Endodermal cell (in vitro differentiated cells): ENCODE measurements around the gene PPM1B. TPM values are rescaled to one million over a fixed set of nuclear protein-coding genes. Genes with fewer than 3 reads are reported as not detected.

Source experiments
- DNase-seq: peaks from one replicate; pipeline ENCODE4 v3.0.0-alpha.2; 2017
- H3K27ac ChIP-seq: 2 replicates; pipeline ENCODE4 v1.5.1; 2013; ENCODE audit warnings: mild to moderate bottlenecking, low read depth, low read length, moderate library complexity
- H3K27me3 ChIP-seq: 2 replicates; pipeline ENCODE4 v1.6.1; 2013; ENCODE audit warnings: mild to moderate bottlenecking, low read length, moderate library complexity; ENCODE audit not compliant: insufficient read depth, control insufficient read depth, poor library complexity, severe bottlenecking
- H3K36me3 ChIP-seq: 2 replicates; pipeline ENCODE4 v1.7.0; 2013; ENCODE audit warnings: mild to moderate bottlenecking, low read length, moderate library complexity; ENCODE audit not compliant: control insufficient read depth, insufficient read depth
- H3K4me1 ChIP-seq: one replicate; pipeline ENCODE4 v1.7.0; 2013; ENCODE audit warnings: low read length; ENCODE audit not compliant: control insufficient read depth, insufficient read depth
- H3K4me3 ChIP-seq: 2 replicates; pipeline ENCODE4 v1.5.1; 2013; ENCODE audit warnings: mild to moderate bottlenecking, low read length, moderate library complexity
- H3K9ac ChIP-seq: 2 replicates; pipeline ENCODE4 v1.6.1; 2013; ENCODE audit warnings: mild to moderate bottlenecking, low read length, moderate library complexity; ENCODE audit not compliant: poor library complexity, severe bottlenecking; ENCODE audit errors: extremely low read depth
- H3K9me3 ChIP-seq: 2 replicates; pipeline ENCODE4 v1.6.1; 2013; ENCODE audit warnings: mild to moderate bottlenecking, low read length, moderate library complexity; ENCODE audit not compliant: control insufficient read depth
- H3K27ac Mint-ChIP-seq: 2 replicates; pipeline ENCODE4 v1.8.0; 2020; ENCODE audit warnings: mixed read lengths
- H3K27me3 Mint-ChIP-seq: 2 replicates; pipeline ENCODE4 v1.8.0; 2021; ENCODE audit warnings: mild to moderate bottlenecking, mixed read lengths; ENCODE audit not compliant: insufficient read depth
- H3K36me3 Mint-ChIP-seq: 2 replicates; pipeline ENCODE4 v1.8.0; 2020; ENCODE audit warnings: low read depth, mixed read lengths
- H3K4me1 Mint-ChIP-seq: 2 replicates; pipeline ENCODE4 v1.8.0; 2020; ENCODE audit warnings: mixed read lengths
- H3K4me3 Mint-ChIP-seq: 2 replicates; pipeline ENCODE4 v1.8.0; 2020; ENCODE audit warnings: mild to moderate bottlenecking, moderate library complexity, mixed read lengths
- H3K9me3 Mint-ChIP-seq: 2 replicates; pipeline ENCODE4 v1.8.0; 2020; ENCODE audit warnings: mild to moderate bottlenecking, mixed read lengths
- CTCF ChIP-seq: fragments of 200-600 bp; sonication (generic); conservative IDR thresholded peaks from 2 replicates; pipeline ENCODE4 v1.5.0; 2021; ENCODE audit warnings: antibody characterized with exemption, mild to moderate bottlenecking
- WGBS, 2 experiments: methylation state at CpG; one replicate each; pipeline versions ENCODE4 v1.1.5 to v1.1.7; 2013; ENCODE audit warnings: missing lambda C conversion rate in 2 of 2, mixed read lengths in 1 of 2; ENCODE audit not compliant: insufficient coverage in 1 of 2, insufficient read length in 1 of 2; 5-methylcytosine and 5-hydroxymethylcytosine counted together
- total RNA-seq, 2 donors: library from RNA; stranded (reverse); fragmentation: NEBNext Ultra II Directional in 1 of 2; extraction: Animal tissue kit (Norgen Biotek cat#: 25700) in 1 of 2; gene quantifications; 2 replicates in 1 of 2; 3 replicates in 1 of 2; pipeline ENCODE4 v1.2.1, GENCODE V29; 2021

The PPM1B gene
- total RNA-seq, 2 donors from 2014 or later: 54.9 to 70.5 TPM

DNA sequence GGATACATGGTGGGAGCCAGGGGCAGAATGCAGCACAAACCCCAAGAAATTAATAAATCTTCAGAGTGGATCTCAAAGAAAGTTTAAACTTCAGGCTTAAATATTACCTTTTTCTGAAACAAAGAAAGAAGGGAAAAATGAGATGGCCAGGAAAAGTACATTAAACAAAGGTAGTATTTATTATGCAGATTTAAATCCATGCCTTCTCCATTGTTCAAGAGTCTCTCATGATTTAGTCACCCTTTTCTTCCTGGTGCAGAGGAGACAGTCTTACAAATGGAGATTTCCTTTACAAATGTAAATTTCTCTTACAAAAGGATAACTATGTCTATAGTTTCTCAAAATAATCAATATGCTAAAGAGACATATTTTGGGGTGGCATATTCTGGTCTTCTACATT lies 33.4 kb upstream of the PPM1B start:
- Histone ChIP-seq H3K27ac (peak overlapping the region; percentile 30), H3K36me3 (no peaks in the 10 kb centered on the region), H3K4me3 (no peak overlapping the region), H3K27me3 (no peaks in the 10 kb centered on the region), H3K9me3 (peaks cover 26% of the 10 kb centered on the region), H3K4me1 (peaks cover 3% of the 10 kb centered on the region), H3K9ac (no peak overlapping the region)
- H3K9me3 Mint-ChIP-seq: peaks cover 38% of the 10 kb centered on the region
- no peak for DNase-seq
- no peaks in the 10 kb centered on the region for H3K27me3 Mint-ChIP-seq
- H3K4me3 Mint-ChIP-seq: no peak overlapping the region
- TF ChIP-seq CTCF: no peak
- peak overlapping the region; percentile 90 for H3K27ac Mint-ChIP-seq
- H3K4me1 Mint-ChIP-seq: peaks cover 31% of the 10 kb centered on the region
- H3K36me3 Mint-ChIP-seq: peaks cover 7% of the 10 kb centered on the region

DNA sequence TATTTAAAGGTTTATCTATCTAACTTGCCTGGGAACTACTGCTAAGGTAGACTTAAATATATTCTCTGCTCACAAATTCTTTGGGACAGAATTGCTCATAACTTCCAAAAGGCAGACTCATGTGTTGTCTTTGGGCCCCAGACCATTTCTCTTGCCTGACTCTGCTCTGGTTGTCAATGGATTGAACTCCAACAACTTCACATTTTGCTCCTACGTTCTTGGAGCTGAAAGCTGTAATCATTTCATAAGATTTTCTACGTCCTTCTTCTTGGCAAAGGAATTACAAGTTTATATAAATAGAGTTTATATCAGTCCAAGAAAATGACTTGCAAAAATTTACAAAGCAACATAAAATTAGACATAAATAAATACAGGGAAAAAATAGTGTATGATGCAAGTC lies 32.9 kb upstream of the PPM1B start:
- Mint-ChIP-seq H3K4me1 (peaks cover 33% of the 10 kb centered on the region), H3K9me3 (peaks cover 41% of the 10 kb centered on the region), H3K4me3 (no peak overlapping the region), H3K27me3 (no peaks in the 10 kb centered on the region), H3K36me3 (peaks cover 7% of the 10 kb centered on the region), H3K27ac (peak overlapping the region; percentile 90)
- Histone ChIP-seq H3K4me1 (peaks cover 3% of the 10 kb centered on the region), H3K27ac (peak overlapping the region; percentile 30), H3K9ac (peak overlapping the region; percentile 13), H3K9me3 (peaks cover 26% of the 10 kb centered on the region), H3K4me3 (no peak overlapping the region), H3K36me3 (no peaks in the 10 kb centered on the region), H3K27me3 (no peaks in the 10 kb centered on the region)
- no peak for TF ChIP-seq CTCF
- 63% methylated on average over 1 of the region's 2 CpGs; no CpG with 5 or more reads in 1 of the 2 experiments for WGBS, 2 experiments
- DNase-seq: peak; percentile 58

DNA sequence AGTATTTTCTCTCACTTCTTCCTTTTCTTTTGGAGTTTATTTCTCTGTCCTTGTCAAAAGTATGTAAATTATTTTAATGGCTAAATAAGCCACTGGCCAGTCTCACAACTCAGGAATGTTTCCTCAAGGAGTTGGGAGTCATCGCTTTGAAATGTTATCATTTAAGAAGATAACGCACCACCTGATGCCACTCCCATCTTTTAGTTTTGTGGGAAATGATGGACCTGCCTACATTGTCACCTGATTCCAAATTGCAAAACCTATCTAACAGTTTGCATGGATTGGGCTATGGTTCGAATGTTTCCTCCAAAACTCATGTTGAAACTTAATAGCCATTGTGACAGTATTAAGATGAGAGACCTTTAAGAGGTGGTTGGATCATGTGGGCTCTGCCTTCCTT lies 32.4 kb upstream of the PPM1B start:
- peak overlapping the region; percentile 27 for H3K4me3 ChIP-seq
- no peaks in the 10 kb centered on the region for H3K27me3 Mint-ChIP-seq
- H3K4me3 Mint-ChIP-seq: no peak overlapping the region
- H3K9ac ChIP-seq: peak overlapping the region; percentile 13
- WGBS, 2 experiments: 40 to 45% methylated on average over 1 to 3 of the region's 3 CpGs
- no peaks in the 10 kb centered on the region for H3K27me3 ChIP-seq
- DNase-seq: no peak
- no peaks in the 10 kb centered on the region for H3K36me3 ChIP-seq
- peaks cover 41% of the 10 kb centered on the region for H3K9me3 Mint-ChIP-seq
- TF ChIP-seq CTCF: no peak
- H3K4me1 ChIP-seq: peaks cover 3% of the 10 kb centered on the region
- peak overlapping the region; percentile 90 for H3K27ac Mint-ChIP-seq
- peaks cover 28% of the 10 kb centered on the region for H3K4me1 Mint-ChIP-seq
- peaks cover 26% of the 10 kb centered on the region for H3K9me3 ChIP-seq
- H3K27ac ChIP-seq: no peak overlapping the region
- H3K36me3 Mint-ChIP-seq: peaks cover 7% of the 10 kb centered on the region
